Ishikawa (cell line): Measurements from ENCODE around the gene KLHL5.

Experiments used
- CEBPB ChIP-seq: IDR thresholded peaks from 2 replicates; pipeline ENCODE4 v1.6.1; 2012
- CREB1 ChIP-seq: IDR thresholded peaks from 2 replicates; pipeline ENCODE4 v1.6.1; 2012; ENCODE audit warnings: low read depth
- EGR1 ChIP-seq: IDR thresholded peaks from 2 replicates; pipeline ENCODE4 v1.6.1; 2012
- EP300 ChIP-seq: IDR thresholded peaks from 2 replicates; pipeline ENCODE4 v1.6.1; 2012; ENCODE audit warnings: borderline replicate concordance
- FOXM1 ChIP-seq: IDR thresholded peaks from 2 replicates; pipeline ENCODE4 v1.6.1; 2012; ENCODE audit warnings: low read depth, borderline replicate concordance
- NFIC ChIP-seq: IDR thresholded peaks from 2 replicates; pipeline ENCODE4 v1.6.1; 2012
- RAD21 ChIP-seq: IDR thresholded peaks from 2 replicates; pipeline ENCODE4 v1.6.1; 2012; ENCODE audit warnings: low read depth
- TAF1 ChIP-seq: IDR thresholded peaks from 2 replicates; pipeline ENCODE4 v1.6.1; 2012; ENCODE audit warnings: low read depth, mild to moderate bottlenecking
- TCF12 ChIP-seq: IDR thresholded peaks from 2 replicates; pipeline ENCODE4 v1.6.1; 2012; ENCODE audit warnings: low read depth
- TEAD4 ChIP-seq: IDR thresholded peaks from 2 replicates; pipeline ENCODE4 v1.6.1; 2012
- YY1 ChIP-seq: IDR thresholded peaks from 2 replicates; pipeline ENCODE4 v1.6.1; 2012; ENCODE audit warnings: low read depth
- ZBTB7A ChIP-seq: IDR thresholded peaks from 2 replicates; pipeline ENCODE4 v1.6.1; 2012; ENCODE audit warnings: low read depth
- TF ChIP-seq, protein P1 (sequence below): IDR thresholded peaks from 2 replicates; pipeline ENCODE4 v1.6.1; 2012
- TF ChIP-seq, protein P2 (sequence below): IDR thresholded peaks from 2 replicates; pipeline ENCODE4 v1.6.1; 2012; ENCODE audit warnings: low read depth, mild to moderate bottlenecking
- TF ChIP-seq, protein P3 (sequence below): IDR thresholded peaks from 2 replicates; pipeline ENCODE4 v1.6.1; 2012

The KLHL5 gene

DNA sequence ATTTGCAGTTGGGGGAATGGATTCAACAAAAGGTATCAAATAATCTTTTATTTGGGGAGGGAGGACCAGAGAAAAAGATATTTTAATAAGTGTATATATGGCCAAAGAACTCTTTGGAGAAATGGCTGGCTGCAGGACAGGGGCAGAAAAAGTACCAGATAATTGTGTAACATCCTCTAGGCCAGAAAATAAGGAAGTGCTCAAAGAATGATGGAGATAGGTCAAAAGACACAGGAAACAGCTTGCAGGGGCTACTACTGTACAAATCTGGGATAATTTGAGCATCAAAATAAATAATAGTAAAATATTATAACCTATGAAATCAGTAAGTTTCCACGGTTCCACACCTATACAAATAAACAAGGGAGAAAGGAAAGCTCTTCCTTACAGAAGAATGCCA is 34.8 kb downstream of the KLHL5 start:
- TF ChIP-seq RAD21: no peak
- TF ChIP-seq YY1: no peak
- TF ChIP-seq, protein P1, sequence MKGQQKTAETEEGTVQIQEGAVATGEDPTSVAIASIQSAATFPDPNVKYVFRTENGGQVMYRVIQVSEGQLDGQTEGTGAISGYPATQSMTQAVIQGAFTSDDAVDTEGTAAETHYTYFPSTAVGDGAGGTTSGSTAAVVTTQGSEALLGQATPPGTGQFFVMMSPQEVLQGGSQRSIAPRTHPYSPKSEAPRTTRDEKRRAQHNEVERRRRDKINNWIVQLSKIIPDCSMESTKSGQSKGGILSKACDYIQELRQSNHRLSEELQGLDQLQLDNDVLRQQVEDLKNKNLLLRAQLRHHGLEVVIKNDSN: no peak
- no peak for TF ChIP-seq ZBTB7A
- no peak for TF ChIP-seq NFIC

DNA sequence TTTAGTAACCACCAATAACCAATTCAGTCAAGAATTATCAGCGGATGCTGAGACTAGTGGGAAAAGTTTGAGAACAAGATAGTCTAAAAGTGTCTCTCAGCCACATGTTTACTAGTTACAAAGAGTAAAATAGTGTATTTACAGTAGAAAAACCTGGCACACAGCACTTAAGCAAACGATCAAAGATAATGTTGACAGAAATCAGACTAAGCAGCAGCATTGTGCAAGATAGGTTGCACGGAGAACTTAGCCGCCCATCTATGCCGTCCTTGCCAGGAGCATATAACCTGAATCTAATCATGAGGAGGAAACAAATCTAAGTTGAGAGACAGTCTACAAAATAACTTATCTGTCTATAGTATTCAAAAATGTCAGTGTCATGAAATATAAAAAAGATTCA is 35.3 kb downstream of the KLHL5 start:
- TF ChIP-seq TEAD4: no peak

DNA sequence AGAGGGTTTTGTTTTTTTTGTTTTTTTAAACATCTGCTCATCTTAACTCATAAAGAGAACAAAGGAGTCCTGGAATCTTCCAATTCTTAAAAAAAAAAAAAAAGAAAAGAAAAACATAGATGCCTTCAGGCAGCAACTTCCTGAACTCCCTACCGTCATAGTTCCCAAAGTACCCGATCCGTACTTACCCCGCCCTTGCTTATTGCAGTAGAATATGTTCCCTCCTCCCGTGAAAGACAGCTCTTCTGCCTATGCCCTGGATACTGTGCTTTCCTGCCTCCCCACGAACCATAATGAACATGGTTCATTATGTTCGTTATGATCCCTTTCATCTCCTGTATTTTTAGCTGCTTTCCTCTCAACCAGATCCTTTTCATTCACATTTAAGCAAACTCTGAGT is 40.3 kb downstream of the KLHL5 start:
- TF ChIP-seq EP300 (no peak), RAD21 (no peak), ZBTB7A (no peak), YY1 (no peak)

DNA sequence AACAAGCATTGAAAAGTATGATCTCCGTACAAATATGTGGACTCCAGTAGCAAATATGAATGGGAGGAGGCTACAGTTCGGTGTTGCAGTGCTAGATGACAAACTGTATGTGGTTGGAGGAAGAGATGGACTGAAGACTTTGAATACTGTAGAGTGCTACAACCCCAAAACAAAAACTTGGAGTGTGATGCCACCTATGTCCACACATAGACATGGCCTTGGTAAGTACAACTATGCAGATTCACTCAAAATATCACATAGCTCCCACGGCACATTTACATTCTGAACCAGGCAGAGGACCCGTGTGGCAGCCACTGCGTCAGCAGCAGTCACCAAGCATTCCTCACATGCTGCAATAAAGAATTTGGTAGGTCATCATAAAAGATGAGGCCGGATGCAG is 41.3 kb downstream of the KLHL5 start:
- TF ChIP-seq TAF1 (no peak), NFIC (no peak), EGR1 (no peak), YY1 (no peak), TCF12 (no peak), EP300 (no peak), CEBPB (no peak), TEAD4 (no peak), RAD21 (no peak), FOXM1 (no peak), CREB1 (no peak)
- TF ChIP-seq, protein P2, sequence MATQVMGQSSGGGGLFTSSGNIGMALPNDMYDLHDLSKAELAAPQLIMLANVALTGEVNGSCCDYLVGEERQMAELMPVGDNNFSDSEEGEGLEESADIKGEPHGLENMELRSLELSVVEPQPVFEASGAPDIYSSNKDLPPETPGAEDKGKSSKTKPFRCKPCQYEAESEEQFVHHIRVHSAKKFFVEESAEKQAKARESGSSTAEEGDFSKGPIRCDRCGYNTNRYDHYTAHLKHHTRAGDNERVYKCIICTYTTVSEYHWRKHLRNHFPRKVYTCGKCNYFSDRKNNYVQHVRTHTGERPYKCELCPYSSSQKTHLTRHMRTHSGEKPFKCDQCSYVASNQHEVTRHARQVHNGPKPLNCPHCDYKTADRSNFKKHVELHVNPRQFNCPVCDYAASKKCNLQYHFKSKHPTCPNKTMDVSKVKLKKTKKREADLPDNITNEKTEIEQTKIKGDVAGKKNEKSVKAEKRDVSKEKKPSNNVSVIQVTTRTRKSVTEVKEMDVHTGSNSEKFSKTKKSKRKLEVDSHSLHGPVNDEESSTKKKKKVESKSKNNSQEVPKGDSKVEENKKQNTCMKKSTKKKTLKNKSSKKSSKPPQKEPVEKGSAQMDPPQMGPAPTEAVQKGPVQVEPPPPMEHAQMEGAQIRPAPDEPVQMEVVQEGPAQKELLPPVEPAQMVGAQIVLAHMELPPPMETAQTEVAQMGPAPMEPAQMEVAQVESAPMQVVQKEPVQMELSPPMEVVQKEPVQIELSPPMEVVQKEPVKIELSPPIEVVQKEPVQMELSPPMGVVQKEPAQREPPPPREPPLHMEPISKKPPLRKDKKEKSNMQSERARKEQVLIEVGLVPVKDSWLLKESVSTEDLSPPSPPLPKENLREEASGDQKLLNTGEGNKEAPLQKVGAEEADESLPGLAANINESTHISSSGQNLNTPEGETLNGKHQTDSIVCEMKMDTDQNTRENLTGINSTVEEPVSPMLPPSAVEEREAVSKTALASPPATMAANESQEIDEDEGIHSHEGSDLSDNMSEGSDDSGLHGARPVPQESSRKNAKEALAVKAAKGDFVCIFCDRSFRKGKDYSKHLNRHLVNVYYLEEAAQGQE: no peak
- TF ChIP-seq, protein P3, sequence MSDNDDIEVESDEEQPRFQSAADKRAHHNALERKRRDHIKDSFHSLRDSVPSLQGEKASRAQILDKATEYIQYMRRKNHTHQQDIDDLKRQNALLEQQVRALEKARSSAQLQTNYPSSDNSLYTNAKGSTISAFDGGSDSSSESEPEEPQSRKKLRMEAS: no peak
- TF ChIP-seq, protein P1: no peak

DNA sequence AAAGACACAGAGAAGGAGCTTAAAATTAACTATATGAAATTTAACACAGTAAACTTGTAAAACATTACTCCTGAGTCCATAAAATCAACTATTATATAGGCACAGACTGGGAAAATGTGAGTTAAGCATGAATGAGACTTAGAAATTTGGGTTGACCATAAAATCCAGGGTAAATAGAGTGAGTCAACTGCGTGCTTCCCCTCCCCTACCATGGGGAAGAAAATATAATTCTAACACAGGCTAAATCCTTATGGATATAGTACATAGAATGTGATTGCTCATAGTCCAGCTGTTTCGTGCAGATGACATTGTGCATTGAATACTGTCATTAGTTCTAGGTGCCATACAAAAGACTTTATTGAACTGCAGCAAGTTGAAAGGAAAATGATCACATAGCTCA is 42.2 kb downstream of the KLHL5 start:
- TF ChIP-seq, protein P3: no peak

DNA sequence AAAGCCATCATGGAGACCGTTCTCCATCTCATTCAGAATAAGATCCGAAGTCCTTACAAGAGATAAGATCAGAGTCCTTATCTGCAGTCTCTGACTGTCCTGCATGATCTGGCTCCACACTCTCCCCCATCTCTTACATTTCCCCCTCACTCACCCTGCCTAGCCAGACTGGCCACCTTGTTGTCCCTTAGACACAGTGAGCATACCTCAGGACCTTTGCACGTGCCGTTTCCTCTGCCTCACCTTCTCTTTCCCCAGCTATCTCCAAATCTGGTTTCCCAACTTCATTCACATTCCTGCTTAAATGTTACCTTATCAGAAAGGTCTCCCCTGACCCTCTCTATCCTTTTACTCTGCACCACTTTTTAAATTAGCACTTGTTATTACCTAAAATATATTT is 44.0 kb downstream of the KLHL5 start:
- TF ChIP-seq ZBTB7A (no peak), RAD21 (no peak), EP300 (no peak), YY1 (no peak), TCF12 (no peak), TAF1 (no peak), CEBPB (no peak), TEAD4 (no peak), EGR1 (no peak), FOXM1 (no peak), CREB1 (no peak), NFIC (no peak)
- TF ChIP-seq, protein P3: no peak
- TF ChIP-seq, protein P2: no peak
- TF ChIP-seq, protein P1: no peak

DNA sequence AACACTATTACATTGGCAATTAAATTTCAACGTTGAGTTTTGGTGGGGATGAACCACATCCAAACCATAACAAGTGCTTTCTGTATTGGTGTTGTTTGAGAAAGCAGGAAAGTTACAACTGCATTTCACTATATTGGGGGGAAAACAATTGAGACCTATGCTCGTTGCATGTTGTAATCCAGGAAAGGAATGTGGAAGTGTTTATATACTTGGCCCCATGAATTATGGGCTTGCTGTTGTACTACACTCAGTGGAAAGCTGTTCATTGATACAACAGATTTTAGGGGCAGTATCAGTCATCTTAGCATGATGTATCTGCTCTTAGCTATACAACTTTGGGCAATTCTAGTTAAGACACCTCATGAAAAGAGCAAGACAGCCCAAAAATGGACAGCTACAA is 52.4 kb downstream of the KLHL5 start:
- TF ChIP-seq CREB1 (no peak), EGR1 (no peak), NFIC (no peak), CEBPB (no peak), YY1 (no peak), RAD21 (no peak), EP300 (no peak)
- TF ChIP-seq, protein P2: no peak
